ENCODE data around the gene SHISAL2B. TPM values are rescaled to one million over a fixed set of nuclear protein-coding genes. Genes with fewer than 3 reads are reported as not detected.

Gene SHISAL2B
- total RNA-seq, 1 experiment from 2014 or later: 15.2 TPM

DNA sequence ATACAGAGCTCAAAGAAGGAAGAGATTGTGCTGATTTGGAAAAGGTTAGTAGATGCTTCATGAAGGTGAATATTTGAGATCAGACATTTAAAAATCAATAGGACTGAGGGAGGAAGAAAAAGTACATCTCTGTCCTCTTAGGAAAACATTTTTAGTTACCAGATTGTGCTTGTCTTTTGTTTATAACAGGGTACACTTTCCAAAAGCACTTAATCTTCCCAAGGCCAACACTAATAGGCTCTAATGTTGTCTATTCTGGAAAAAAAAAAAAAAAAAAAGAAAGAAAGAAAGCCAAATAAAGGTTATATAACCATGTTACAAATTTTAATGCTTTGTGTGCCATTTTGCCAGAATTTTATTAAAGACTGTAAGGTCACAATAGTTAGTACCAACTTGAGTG lies 45.5 kb upstream of the SHISAL2B start (continued):
- TF ChIP-seq ESRRA (CRISPR knock-in tag; IDR thresholded peaks at IDR 0.05; ENCODE audit: borderline replicate concordance): no peak

DNA sequence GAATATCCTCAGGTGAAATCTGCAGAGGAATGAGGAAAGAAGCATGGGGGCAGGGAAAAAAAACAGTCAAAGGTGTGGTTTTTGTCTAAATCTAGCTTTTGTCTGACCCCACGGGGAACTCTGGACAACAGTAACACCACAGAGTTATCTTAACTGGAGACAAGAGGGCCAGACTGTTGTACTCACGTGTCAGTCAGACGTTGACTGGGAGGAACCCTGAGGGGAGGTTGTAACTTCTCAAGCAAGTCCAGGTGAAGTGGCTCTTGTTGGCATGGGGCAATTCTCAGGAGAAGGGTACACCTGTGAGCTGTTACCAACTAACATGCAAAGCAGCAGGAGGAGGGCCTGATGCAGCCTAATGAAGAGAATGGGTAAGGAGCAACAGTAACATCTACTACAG lies 44.1 kb upstream of the SHISAL2B start:
- ChIA-PET POLR2A (interaction anchor here (0.5 to 0.6 kb wide), 2 partner anchors 209 to 300 kb away, joined by 3 read pairs; no protein-coding TSS in a partner anchor), CTCF (interaction anchor here (0.9 to 1.3 kb wide), 4 partner anchors 10 to 139 kb away, joined by 3 read pairs; no protein-coding TSS in a partner anchor)
- H3K36me3 Mint-ChIP-seq: peaks cover 12% of the 10 kb centered on the region
- no peak overlapping the region for H3K4me3 Mint-ChIP-seq
- TF ChIP-seq ZNF138 (CRISPR knock-in tag; conservative IDR thresholded peaks at IDR 0.05): no peak
- H3K9me3 Mint-ChIP-seq: peaks cover 18% of the 10 kb centered on the region
- ATAC-seq: no peak; the same call in 1 of the 2 replicates
- H3K27me3 Mint-ChIP-seq (ENCODE audit: low read depth): no peaks in the 10 kb centered on the region
- peaks cover 18% of the 10 kb centered on the region for H3K4me1 Mint-ChIP-seq
- no peak overlapping the region for H3K27ac Mint-ChIP-seq
- DNase-seq (ENCODE audit: low spot score): no peak

DNA sequence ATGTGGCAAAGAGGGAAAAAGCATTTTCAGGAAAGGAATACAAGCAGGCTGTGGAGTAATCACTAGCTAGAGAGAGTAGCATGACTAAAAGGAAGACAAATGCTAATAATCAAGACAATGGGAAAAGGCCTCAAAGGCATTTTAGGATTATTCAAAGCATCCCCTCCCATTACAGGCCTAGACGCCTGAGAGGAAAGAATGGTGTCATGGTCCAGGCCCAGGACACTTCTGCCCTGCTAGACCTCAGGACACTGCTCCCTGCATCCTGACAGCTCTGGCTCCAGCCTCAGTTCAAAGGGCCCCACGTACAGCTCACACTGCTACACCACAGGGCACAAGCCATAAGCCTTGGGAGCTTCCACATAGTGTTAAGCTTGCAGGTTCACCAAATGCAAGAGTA lies 40.8 kb upstream of the SHISAL2B start:
- CTCF ChIA-PET: interaction anchor here (0.9 kb wide), 1 partner anchor 33 kb away, joined by 3 read pairs; no protein-coding TSS in a partner anchor
- no peak for TF ChIP-seq ZNF416 (CRISPR knock-in tag; IDR thresholded peaks at IDR 0.05)
- TF ChIP-seq, protein P1, sequence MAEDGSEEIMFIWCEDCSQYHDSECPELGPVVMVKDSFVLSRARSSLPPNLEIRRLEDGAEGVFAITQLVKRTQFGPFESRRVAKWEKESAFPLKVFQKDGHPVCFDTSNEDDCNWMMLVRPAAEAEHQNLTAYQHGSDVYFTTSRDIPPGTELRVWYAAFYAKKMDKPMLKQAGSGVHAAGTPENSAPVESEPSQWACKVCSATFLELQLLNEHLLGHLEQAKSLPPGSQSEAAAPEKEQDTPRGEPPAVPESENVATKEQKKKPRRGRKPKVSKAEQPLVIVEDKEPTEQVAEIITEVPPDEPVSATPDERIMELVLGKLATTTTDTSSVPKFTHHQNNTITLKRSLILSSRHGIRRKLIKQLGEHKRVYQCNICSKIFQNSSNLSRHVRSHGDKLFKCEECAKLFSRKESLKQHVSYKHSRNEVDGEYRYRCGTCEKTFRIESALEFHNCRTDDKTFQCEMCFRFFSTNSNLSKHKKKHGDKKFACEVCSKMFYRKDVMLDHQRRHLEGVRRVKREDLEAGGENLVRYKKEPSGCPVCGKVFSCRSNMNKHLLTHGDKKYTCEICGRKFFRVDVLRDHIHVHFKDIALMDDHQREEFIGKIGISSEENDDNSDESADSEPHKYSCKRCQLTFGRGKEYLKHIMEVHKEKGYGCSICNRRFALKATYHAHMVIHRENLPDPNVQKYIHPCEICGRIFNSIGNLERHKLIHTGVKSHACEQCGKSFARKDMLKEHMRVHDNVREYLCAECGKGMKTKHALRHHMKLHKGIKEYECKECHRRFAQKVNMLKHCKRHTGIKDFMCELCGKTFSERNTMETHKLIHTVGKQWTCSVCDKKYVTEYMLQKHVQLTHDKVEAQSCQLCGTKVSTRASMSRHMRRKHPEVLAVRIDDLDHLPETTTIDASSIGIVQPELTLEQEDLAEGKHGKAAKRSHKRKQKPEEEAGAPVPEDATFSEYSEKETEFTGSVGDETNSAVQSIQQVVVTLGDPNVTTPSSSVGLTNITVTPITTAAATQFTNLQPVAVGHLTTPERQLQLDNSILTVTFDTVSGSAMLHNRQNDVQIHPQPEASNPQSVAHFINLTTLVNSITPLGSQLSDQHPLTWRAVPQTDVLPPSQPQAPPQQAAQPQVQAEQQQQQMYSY (CRISPR knock-in tag; IDR thresholded peaks at IDR 0.05): no peak
- no peak for TF ChIP-seq RORB (CRISPR knock-in tag; IDR thresholded peaks at IDR 0.05)
- TF ChIP-seq, protein P2, sequence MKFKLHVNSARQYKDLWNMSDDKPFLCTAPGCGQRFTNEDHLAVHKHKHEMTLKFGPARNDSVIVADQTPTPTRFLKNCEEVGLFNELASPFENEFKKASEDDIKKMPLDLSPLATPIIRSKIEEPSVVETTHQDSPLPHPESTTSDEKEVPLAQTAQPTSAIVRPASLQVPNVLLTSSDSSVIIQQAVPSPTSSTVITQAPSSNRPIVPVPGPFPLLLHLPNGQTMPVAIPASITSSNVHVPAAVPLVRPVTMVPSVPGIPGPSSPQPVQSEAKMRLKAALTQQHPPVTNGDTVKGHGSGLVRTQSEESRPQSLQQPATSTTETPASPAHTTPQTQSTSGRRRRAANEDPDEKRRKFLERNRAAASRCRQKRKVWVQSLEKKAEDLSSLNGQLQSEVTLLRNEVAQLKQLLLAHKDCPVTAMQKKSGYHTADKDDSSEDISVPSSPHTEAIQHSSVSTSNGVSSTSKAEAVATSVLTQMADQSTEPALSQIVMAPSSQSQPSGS (CRISPR knock-in tag; IDR thresholded peaks at IDR 0.05; ENCODE audit: borderline replicate concordance, low read depth): no peak
- TF ChIP-seq NR1H2 (CRISPR knock-in tag; IDR thresholded peaks at IDR 0.05): no peak
- TF ChIP-seq, protein P3, sequence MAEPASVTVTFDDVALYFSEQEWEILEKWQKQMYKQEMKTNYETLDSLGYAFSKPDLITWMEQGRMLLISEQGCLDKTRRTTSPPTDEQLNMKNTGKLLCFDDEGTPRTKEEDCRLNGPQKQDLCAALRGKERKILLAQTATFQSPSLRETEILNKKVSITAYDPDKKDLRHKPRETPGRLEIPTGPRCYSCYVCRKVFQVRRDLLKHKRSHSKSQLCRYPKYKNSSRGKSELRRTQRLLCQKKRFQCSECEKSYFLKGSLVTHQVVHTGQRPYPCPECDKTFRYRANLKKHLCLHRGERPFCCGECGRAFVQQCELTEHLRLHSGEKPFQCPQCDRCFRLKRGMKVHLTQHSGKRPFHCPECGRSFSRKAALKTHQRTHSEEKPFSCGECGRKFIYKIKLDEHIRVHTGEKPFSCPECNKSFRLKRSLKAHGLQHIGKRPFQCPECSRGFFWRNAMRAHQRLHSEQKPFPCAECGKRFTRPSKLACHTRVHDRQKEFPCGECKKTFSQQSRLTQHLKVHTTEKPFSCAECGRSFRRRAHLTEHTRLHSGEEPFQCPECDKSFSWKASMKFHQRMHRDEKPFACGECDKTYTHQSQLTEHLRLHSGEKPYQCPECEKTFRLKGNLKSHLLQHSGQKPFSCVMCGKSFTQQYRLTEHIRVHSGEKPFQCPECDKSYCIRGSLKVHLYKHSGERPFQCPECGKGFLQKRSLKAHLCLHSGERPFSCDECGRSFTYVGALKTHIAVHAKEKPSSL (CRISPR knock-in tag; conservative IDR thresholded peaks at IDR 0.05): no peak
- ATAC-seq: peak; percentile 54
- H3K4me3 Mint-ChIP-seq: no peak overlapping the region
- H3K36me3 Mint-ChIP-seq: peaks cover 18% of the 10 kb centered on the region
- no peak overlapping the region for H3K27ac Mint-ChIP-seq
- no peak for DNase-seq (ENCODE audit: low spot score)
- H3K27me3 Mint-ChIP-seq (ENCODE audit: low read depth): no peaks in the 10 kb centered on the region; the same call in 1 of the 2 replicates
- peaks cover 18% of the 10 kb centered on the region for H3K4me1 Mint-ChIP-seq
- H3K9me3 Mint-ChIP-seq: peaks cover 34% of the 10 kb centered on the region
- POLR2A ChIA-PET: no interaction called here

DNA sequence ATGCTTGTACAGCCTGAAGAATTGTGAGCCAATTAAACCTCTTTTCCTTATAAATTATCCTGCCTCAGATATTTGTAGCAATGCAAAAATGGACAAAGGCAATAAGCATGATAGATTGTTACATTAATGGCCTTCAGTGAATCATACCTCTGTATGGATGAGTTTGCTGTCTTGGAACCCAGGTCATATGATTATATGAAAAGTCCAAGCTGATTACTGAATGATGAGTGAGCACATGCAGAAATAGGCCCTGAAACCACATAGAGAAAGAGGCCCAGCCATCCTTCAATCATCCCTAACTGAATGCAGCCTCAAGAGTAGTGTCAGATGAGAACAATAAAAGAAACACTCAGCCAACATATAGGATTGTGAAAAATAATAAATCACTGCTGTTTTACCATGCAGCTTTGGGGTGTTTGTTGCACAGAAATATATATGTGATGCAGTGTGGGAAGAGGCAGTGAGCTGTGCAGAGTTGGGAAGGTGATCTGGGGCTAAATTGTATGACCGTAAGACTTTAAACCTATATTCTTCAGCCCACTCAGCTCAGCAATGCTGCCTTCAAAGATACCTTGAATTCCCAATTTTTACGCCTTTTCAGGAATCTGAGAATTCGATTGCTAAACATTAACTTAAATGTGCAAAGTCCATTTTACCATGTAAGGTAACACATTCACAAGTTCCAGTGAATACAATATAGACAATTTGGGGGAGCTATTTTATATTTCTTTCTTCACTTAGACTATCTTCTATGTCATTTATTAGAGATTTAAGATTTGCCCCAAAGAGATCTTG lies 36.3 kb upstream of the SHISAL2B start:
- Mint-ChIP-seq H3K9me3 (peaks cover 48% of the 10 kb centered on the region), H3K4me3 (no peak overlapping the region), H3K27me3 (ENCODE audit: low read depth) (no peaks in the 10 kb centered on the region; the same call in 1 of the 2 replicates), H3K4me1 (no peaks in the 10 kb centered on the region; the same call in 1 of the 2 replicates), H3K27ac (no peak overlapping the region), H3K36me3 (peaks cover 28% of the 10 kb centered on the region)
- POLR2A ChIA-PET: no interaction called here
- no peak for DNase-seq (ENCODE audit: low spot score)
- no peak for ATAC-seq
- CTCF ChIA-PET: no interaction called here
- TF ChIP-seq EMX1 (CRISPR knock-in tag; IDR thresholded peaks at IDR 0.05) (no peak), FOXJ3 (CRISPR knock-in tag; IDR thresholded peaks at IDR 0.05; ENCODE audit: borderline replicate concordance) (no peak), NFYB (CRISPR knock-in tag; conservative IDR thresholded peaks at IDR 0.05; ENCODE audit: low read depth) (no peak), GTF2I (CRISPR knock-in tag; conservative IDR thresholded peaks at IDR 0.05) (no peak), HMGA2 (CRISPR knock-in tag; IDR thresholded peaks at IDR 0.05) (no peak)
- TF ChIP-seq, protein P4, sequence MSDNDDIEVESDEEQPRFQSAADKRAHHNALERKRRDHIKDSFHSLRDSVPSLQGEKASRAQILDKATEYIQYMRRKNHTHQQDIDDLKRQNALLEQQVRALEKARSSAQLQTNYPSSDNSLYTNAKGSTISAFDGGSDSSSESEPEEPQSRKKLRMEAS (CRISPR knock-in tag; IDR thresholded peaks at IDR 0.05): no peak
- TF ChIP-seq, protein P2 (CRISPR knock-in tag; IDR thresholded peaks at IDR 0.05; ENCODE audit: borderline replicate concordance, low read depth): no peak
- TF ChIP-seq, protein P5, sequence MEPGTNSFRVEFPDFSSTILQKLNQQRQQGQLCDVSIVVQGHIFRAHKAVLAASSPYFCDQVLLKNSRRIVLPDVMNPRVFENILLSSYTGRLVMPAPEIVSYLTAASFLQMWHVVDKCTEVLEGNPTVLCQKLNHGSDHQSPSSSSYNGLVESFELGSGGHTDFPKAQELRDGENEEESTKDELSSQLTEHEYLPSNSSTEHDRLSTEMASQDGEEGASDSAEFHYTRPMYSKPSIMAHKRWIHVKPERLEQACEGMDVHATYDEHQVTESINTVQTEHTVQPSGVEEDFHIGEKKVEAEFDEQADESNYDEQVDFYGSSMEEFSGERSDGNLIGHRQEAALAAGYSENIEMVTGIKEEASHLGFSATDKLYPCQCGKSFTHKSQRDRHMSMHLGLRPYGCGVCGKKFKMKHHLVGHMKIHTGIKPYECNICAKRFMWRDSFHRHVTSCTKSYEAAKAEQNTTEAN (CRISPR knock-in tag; IDR thresholded peaks at IDR 0.05): no peak
- TF ChIP-seq, protein P6, sequence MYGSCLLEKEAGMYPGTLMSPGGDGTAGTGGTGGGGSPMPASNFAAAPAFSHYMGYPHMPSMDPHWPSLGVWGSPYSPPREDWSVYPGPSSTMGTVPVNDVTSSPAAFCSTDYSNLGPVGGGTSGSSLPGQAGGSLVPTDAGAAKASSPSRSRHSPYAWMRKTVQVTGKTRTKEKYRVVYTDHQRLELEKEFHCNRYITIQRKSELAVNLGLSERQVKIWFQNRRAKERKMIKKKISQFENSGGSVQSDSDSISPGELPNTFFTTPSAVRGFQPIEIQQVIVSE (CRISPR knock-in tag; IDR thresholded peaks at IDR 0.05; ENCODE audit: borderline replicate concordance): no peak
- TF ChIP-seq, protein P7, sequence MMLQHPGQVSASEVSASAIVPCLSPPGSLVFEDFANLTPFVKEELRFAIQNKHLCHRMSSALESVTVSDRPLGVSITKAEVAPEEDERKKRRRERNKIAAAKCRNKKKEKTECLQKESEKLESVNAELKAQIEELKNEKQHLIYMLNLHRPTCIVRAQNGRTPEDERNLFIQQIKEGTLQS (CRISPR knock-in tag; conservative IDR thresholded peaks at IDR 0.05): no peak

Data from WTC11 (cell line).